Endothelial cell of umbilical vein (primary cell): ENCODE measurements around the gene NKD1. TPM values are rescaled to one million over a fixed set of nuclear protein-coding genes. Genes with fewer than 3 reads are reported as not detected.

ENCODE experiments used
- BruUV-seq: library from RNA; stranded (reverse); fragments of 400-500 nt; replicated peaks from 2 replicates; lab custom pipeline; 2021; lab: Mats Ljungman, UMichigan
- CTCF ChIA-PET: fragments of 300-600, 350-600 bp; sonication (Branson Sonifier 250); formaldehyde crosslinking; loops from one replicate; lab custom pipeline; 2021; ENCODE audit warnings: antibody characterized with exemption, inconsistent platforms; lab: Charles Lee
- POLR2A ChIA-PET: fragments of 300-600, 350-600 bp; sonication (Branson Sonifier 250); formaldehyde crosslinking; loops from one replicate; lab custom pipeline; 2021; ENCODE audit warnings: antibody characterized with exemption, inconsistent platforms; lab: Charles Lee
- DNase-seq: peaks from one replicate; pipeline ENCODE4 v3.0.0-alpha.2; 2011; ENCODE audit warnings: low read depth, low spot score
- FAIRE-seq: peaks from 2 replicates; lab custom pipeline; 2011; peaks lifted over from hg19 to GRCh38; lab: Jason Lieb, UNC
- H2AFZ ChIP-seq: 2 replicates; pipeline ENCODE4 v1.6.0; 2012; ENCODE audit warnings: low read depth, low read length, control low read depth, inconsistent platforms
- H3K27ac ChIP-seq: 2 replicates; pipeline ENCODE4 v1.5.1; 2011; ENCODE audit warnings: low read depth, mild to moderate bottlenecking, control low read depth, low read length, moderate library complexity; ENCODE audit not compliant: insufficient read depth
- H3K27me3 ChIP-seq, 2 experiments: 2 replicates each; pipeline versions ENCODE4 v1.6.0 to v1.6.1; 2011; ENCODE audit warnings: low read length in 2 of 2, mixed read lengths in 1 of 2; ENCODE audit not compliant: control insufficient read depth in 2 of 2, insufficient read depth in 2 of 2
- H3K36me3 ChIP-seq, 2 experiments: 2 replicates in 1 of 2; 3 replicates in 1 of 2; pipeline ENCODE4 v1.5.1; 2011; ENCODE audit warnings: low read length in 2 of 2, mild to moderate bottlenecking in 1 of 2, moderate library complexity in 1 of 2; ENCODE audit not compliant: control insufficient read depth in 2 of 2, insufficient read depth in 2 of 2; ENCODE audit errors: extremely low read depth in 1 of 2
- H3K4me1 ChIP-seq: 3 replicates; pipeline ENCODE4 v1.5.1; 2011; ENCODE audit warnings: mild to moderate bottlenecking, low read length; ENCODE audit not compliant: control insufficient read depth, insufficient read depth; ENCODE audit errors: extremely low read depth
- H3K4me2 ChIP-seq: 2 replicates; pipeline ENCODE4 v1.6.1; 2011; ENCODE audit warnings: low read length, control low read depth, mixed read lengths; ENCODE audit not compliant: insufficient read depth
- H3K4me3 ChIP-seq, 3 experiments: fragments of 200-600 bp in 1 of 3; sonication (generic), shearing (Covaris generic) in 1 of 3; replicated peaks in 1 of 3; 2 replicates each; pipeline ENCODE4 v1.5.1; 2011 to 2016; ENCODE audit warnings: control low read depth in 3 of 3, low read length in 3 of 3, mild to moderate bottlenecking in 2 of 3, inconsistent platforms in 1 of 3, low read depth in 1 of 3, moderate library complexity in 1 of 3; ENCODE audit not compliant: insufficient read depth in 1 of 3
- H3K79me2 ChIP-seq: 2 replicates; pipeline ENCODE4 v1.6.0; 2012; ENCODE audit warnings: low read length, inconsistent platforms; ENCODE audit not compliant: control insufficient read depth, insufficient read depth
- H3K9ac ChIP-seq: replicated peaks from 2 replicates; pipeline ENCODE3; 2011; ENCODE audit warnings: low read length, control low read depth; ENCODE audit not compliant: insufficient read depth; ENCODE audit errors: extremely low read depth
- H3K9me1 ChIP-seq: replicated peaks from 3 replicates; pipeline ENCODE4 v1.6.0; 2011; ENCODE audit warnings: mild to moderate bottlenecking, low read length; ENCODE audit not compliant: control insufficient read depth, insufficient read depth; ENCODE audit errors: extremely low read depth
- H3K9me3 ChIP-seq: replicated peaks from 2 replicates; pipeline ENCODE4 v1.5.1; 2012; ENCODE audit warnings: low read length, inconsistent platforms; ENCODE audit not compliant: control insufficient read depth, insufficient read depth
- H4K20me1 ChIP-seq: replicated peaks from 2 replicates; pipeline ENCODE3; 2011; ENCODE audit warnings: mild to moderate bottlenecking, low read length; ENCODE audit not compliant: control insufficient read depth, insufficient read depth; ENCODE audit errors: extremely low read depth
- CTCF ChIP-seq, 2 donors: IDR thresholded peaks; 1 replicate in 1 of 2; 2 replicates in 1 of 2; pipeline ENCODE4 v1.5.1; 2011; ENCODE audit warnings: low read length in 2 of 2, mild to moderate bottlenecking in 2 of 2, moderate library complexity in 2 of 2, control low read depth in 1 of 2, inconsistent platforms in 1 of 2, low read depth in 1 of 2; ENCODE audit not compliant: insufficient read depth in 1 of 2; ENCODE audit errors: extremely low read depth in 1 of 2
- FOS ChIP-seq: IDR thresholded peaks from 2 replicates; pipeline ENCODE4 v1.6.1; 2011; ENCODE audit warnings: mild to moderate bottlenecking, low read length, moderate library complexity, borderline replicate concordance; ENCODE audit not compliant: insufficient read depth
- GATA2 ChIP-seq: IDR thresholded peaks from 2 replicates; pipeline ENCODE4 v1.7.0; 2011; ENCODE audit warnings: low read depth, mild to moderate bottlenecking, moderate library complexity, mixed read lengths, low read length; ENCODE audit not compliant: insufficient read length, insufficient read depth
- JUN ChIP-seq: IDR thresholded peaks from 2 replicates; pipeline ENCODE4 v1.6.1; 2011; ENCODE audit warnings: borderline replicate concordance, low read depth; ENCODE audit not compliant: insufficient read length, insufficient read depth
- MAX ChIP-seq: IDR thresholded peaks from 2 replicates; pipeline ENCODE4 v1.6.1; 2011; ENCODE audit not compliant: insufficient read depth, insufficient read length
- dilution Hi-C: fragments of 300-500 bp; cut with MboI; formaldehyde crosslinking; loops from one replicate; pipeline ENCODE4 v1.15.0; 2019; ENCODE audit warnings: low sequenced_read_pairs; ENCODE audit not compliant: extremely low pct_ligation_motif_present
- intact Hi-C: fragments of 100-400 bp; cut with micrococcal nuclease; formaldehyde crosslinking; loops from one replicate; pipeline ENCODE4 v1.10.0; 2022
- polyA plus RNA-seq, 4 experiments: library from polyadenylated mRNA; depleted of rRNA in 3 of 4; stranded (reverse) in 3 of 4; unstranded in 1 of 4; fragments of >200 nt; gene quantifications; 2 replicates each; pipeline versions ENCODE4 v1.2.1 to v1.2.3, GENCODE V29; 2011 to 2012; ENCODE audit warnings: missing spikeins in 1 of 4
- total RNA-seq: library from RNA; stranded (reverse); gene quantifications from 2 replicates; pipeline ENCODE4 v1.2.3, GENCODE V29; 2021

Gene NKD1
- total and polyA plus RNA-seq, 2 donors (not counting 3 experiments of a cell fraction or from before 2014, with no cell fraction given): not detected

- no peaks in the 10 kb centered on the region for H3K27me3 ChIP-seq
- POLR2A ChIA-PET: no interaction called here
- H3K9ac ChIP-seq: no peak overlapping the region
- no peaks in the 10 kb centered on the region for H4K20me1 ChIP-seq
- no peaks in the 10 kb centered on the region for H3K79me2 ChIP-seq
- dilution Hi-C loops: no loop called here
- no peak for TF ChIP-seq MAX
- peak; percentile 48 to 51 for TF ChIP-seq CTCF (IDR thresholded peaks at IDR 0.05; ENCODE audit: extremely low read depth in 1 of 2, insufficient read depth in 1 of 2, low read depth in 1 of 2, low read length in 2 of 2)
- TF ChIP-seq FOS: no peak
- no peak for TF ChIP-seq GATA2
- no peak for TF ChIP-seq JUN
- no peaks in the 10 kb centered on the region for H3K9me1 ChIP-seq
- CTCF ChIA-PET: interaction anchor here (0.8 to 10.9 kb wide), 7 partner anchors 9 to 647 kb away, joined by 3 to 179 read pairs (median 4); partner anchors contain the start of gene CNEP1R1
- intact Hi-C loops: loop anchor here (1.0 kb wide), 1 partner anchor 135 kb away; no protein-coding TSS in a partner anchor
- H3K9me3 ChIP-seq: peaks cover 3% of the 10 kb centered on the region
- no TSS peak for BruUV-seq
- H3K36me3 ChIP-seq: no peaks in the 10 kb centered on the region
- DNase-seq (peak; percentile 17), FAIRE-seq (peak; percentile 73)
- no peak overlapping the region for H3K4me3 ChIP-seq
- H3K4me2 ChIP-seq: no peak overlapping the region
- H3K4me1 ChIP-seq: no peaks in the 10 kb centered on the region
- H2AFZ ChIP-seq: no peak overlapping the region
- no peak overlapping the region for H3K27ac ChIP-seq
Measured at GRCh38 chr16:50671644-50672260, 123.6 kb downstream of the NKD1 start.
